IPS-18a (cell line): Measurements from ENCODE around the gene TGDS.

Source experiments
- H3K27ac ChIP-seq: one replicate; pipeline ENCODE4 v1.5.1; 2013; ENCODE audit warnings: low read length
- H3K27me3 ChIP-seq: one replicate; pipeline ENCODE4 v1.6.1; 2013; ENCODE audit warnings: mild to moderate bottlenecking, low read length; ENCODE audit not compliant: control insufficient read depth, insufficient read depth
- H3K36me3 ChIP-seq: one replicate; pipeline ENCODE4 v1.6.1; 2013; ENCODE audit warnings: low read depth, low read length; ENCODE audit not compliant: control insufficient read depth
- H3K4me1 ChIP-seq: one replicate; pipeline ENCODE4 v1.6.1; 2013; ENCODE audit warnings: low read depth, low read length; ENCODE audit not compliant: control insufficient read depth
- H3K4me3 ChIP-seq: one replicate; pipeline ENCODE4 v1.5.1; 2013; ENCODE audit warnings: low read length
- H3K9ac ChIP-seq: one replicate; pipeline ENCODE4 v1.6.1; 2013; ENCODE audit warnings: mild to moderate bottlenecking, low read length, moderate library complexity
- H3K9me3 ChIP-seq: one replicate; pipeline ENCODE4 v1.6.1; 2013; ENCODE audit warnings: low read depth, low read length; ENCODE audit not compliant: control insufficient read depth

The TGDS gene

DNA sequence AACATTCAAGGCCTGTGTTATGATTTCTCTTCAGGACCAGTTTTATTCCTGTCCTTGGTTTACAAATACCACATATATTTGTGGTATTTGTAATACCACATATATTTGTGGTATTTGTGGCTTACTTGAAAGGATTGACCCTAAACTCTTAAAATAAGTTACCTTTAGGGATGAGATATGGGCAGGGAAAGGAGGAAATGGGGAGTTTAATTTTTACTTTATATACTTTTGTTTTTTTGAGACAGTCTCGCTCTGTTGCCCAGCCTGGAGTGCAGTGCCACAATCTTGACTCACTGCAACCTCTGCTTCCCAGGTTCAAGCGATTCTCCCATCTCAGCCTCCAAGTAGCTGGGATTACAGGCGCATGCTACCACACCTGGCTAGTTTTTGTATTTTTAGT is 2.3 kb upstream of the TGDS start:
- Histone ChIP-seq H3K27me3 (peaks cover 16% of the 10 kb centered on the region), H3K27ac (no peak overlapping the region), H3K36me3 (no peaks in the 10 kb centered on the region), H3K9ac (no peak overlapping the region), H3K4me3 (no peak overlapping the region), H3K4me1 (peaks cover 14% of the 10 kb centered on the region), H3K9me3 (peaks cover 2% of the 10 kb centered on the region)

DNA sequence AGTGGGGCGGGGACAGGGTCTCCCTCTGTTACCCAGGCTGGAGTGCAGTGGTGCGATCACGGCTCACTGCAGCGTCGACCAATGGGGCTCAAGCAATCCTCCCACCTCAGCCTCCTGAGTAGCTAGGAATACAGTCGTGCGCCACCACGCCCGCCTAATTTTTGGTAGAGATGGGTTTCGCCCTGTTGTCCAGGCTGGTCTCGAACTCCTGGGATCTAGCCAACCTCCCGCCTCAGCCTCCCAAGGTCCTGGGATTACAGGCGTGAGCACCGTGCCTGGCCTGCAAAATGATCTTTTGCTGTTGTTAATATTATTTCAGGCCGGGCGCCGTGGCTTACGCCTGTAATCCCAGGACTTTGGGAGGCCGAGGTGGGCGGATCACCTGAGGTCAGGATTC is 621 bp upstream of the TGDS start:
- Histone ChIP-seq H3K27ac (no peak overlapping the region), H3K9me3 (peaks cover 2% of the 10 kb centered on the region), H3K27me3 (peaks cover 16% of the 10 kb centered on the region), H3K4me1 (peaks cover 10% of the 10 kb centered on the region), H3K9ac (no peak overlapping the region), H3K36me3 (peaks cover 10% of the 10 kb centered on the region), H3K4me3 (peak overlapping the region; percentile 100)

DNA sequence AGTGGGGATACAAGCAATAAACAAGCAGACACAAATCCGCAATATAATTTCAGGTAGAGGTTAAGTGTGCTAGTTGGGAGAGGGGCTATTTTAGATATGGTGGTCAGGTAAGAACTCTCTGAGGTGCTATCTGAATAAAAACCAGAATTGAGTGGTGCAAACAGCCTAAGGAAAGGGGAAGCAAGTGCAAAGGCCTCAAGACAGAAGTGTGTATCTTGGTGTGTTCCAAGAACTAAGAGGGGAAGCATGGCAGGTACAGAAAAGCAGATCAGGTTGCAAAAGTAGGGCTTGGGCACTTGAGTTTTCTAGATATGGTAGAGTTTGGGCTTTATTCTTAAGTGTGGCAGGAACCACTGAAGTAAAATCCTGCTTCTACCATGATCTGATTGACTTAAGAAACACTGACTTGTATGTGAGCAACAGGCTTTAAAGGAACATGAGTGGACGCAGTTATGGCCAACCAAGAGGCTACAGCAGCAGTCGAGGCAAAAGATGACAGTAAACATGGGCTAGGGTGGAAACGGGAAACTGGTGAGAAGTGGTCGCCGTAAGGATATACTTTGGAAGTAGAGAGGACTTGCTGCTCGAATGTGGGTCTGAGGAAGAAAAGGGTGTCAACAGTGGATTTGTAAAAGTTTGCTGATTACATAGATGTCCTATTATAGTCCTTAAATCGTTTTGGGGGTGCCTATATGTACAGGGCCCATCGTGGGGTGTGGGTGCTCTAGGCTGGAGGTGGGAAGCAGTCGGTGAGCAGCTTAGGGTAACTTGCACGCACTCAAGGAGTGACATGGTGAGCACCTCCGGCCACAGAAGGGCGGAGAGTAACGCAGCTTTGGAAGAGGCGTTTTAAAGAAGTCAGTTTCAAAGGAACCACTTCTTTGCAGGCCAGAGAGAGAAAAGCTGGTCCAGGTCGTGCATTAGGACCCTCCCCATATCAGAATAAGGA is 677 bp downstream of the TGDS start:
- Histone ChIP-seq H3K36me3 (peaks cover 17% of the 10 kb centered on the region), H3K9ac (peak overlapping the region; percentile 91), H3K27ac (peak overlapping the region; percentile 67), H3K27me3 (peaks cover 5% of the 10 kb centered on the region), H3K4me3 (peak overlapping the region; percentile 100), H3K9me3 (no peaks in the 10 kb centered on the region), H3K4me1 (peaks cover 10% of the 10 kb centered on the region)

DNA sequence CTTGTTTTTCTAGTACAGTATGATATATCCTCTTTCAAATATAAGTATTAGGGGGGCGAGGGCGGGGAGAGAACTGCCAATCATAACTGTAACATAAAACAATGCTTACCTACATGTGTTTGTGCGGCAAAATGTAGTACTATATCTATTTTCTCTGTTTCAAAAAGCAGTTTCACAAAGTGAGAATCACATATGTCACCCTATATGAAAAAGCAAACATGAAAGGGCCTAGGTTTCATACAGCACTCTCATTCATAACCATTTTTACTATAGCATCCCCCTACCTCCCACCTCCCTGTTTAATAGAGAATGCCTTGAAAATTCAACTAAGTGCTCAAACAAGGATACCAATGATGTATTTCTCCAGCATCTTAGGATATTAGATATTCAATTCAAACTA is 5.2 kb downstream of the TGDS start:
- Histone ChIP-seq H3K4me3 (no peak overlapping the region), H3K36me3 (peaks cover 22% of the 10 kb centered on the region), H3K9me3 (no peaks in the 10 kb centered on the region), H3K27ac (no peak overlapping the region), H3K4me1 (peaks cover 10% of the 10 kb centered on the region), H3K9ac (no peak overlapping the region), H3K27me3 (no peaks in the 10 kb centered on the region)

DNA sequence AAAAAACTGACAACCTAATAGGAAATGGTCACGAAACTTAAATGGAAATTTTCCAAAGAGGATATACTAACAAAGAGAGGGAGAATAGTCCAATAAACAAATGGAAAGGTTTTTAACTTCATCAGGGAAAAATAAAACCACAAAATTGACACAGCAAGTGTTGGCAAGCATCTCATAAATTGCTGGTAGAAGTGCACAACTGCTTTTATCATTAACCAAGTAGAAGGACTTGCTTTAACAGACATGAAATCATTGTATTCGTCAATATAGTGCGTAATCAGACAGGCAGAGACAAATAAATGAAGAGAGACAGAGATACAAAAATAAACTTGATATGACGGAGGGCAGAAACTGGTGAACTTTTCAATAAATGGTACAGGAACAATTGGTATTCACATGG is 7.4 kb downstream of the TGDS start:
- Histone ChIP-seq H3K9ac (no peak overlapping the region), H3K36me3 (peaks cover 29% of the 10 kb centered on the region), H3K4me1 (no peaks in the 10 kb centered on the region), H3K27ac (no peak overlapping the region), H3K9me3 (no peaks in the 10 kb centered on the region), H3K4me3 (no peak overlapping the region), H3K27me3 (no peaks in the 10 kb centered on the region)

DNA sequence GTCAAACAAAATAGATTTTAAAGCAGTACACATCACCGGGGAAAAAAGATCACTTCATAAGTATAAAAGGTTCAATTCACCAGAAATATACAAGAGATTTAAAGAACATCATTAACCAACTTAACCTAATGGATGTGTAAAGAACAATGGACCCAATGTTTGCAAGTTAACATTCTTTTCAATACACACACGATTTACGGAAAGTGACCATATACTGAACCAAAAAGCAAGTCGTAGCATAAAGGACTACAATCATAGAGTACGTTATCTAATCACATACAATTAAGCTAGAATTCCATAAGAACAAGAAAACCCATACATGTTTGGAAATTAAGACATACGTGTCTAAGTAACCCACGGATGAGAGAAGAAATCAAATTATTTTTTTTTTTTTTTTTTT is 9.6 kb downstream of the TGDS start:
- Histone ChIP-seq H3K9ac (no peak overlapping the region), H3K27me3 (no peaks in the 10 kb centered on the region), H3K27ac (no peak overlapping the region), H3K9me3 (no peaks in the 10 kb centered on the region), H3K4me3 (no peak overlapping the region), H3K4me1 (no peaks in the 10 kb centered on the region), H3K36me3 (peaks cover 33% of the 10 kb centered on the region)

DNA sequence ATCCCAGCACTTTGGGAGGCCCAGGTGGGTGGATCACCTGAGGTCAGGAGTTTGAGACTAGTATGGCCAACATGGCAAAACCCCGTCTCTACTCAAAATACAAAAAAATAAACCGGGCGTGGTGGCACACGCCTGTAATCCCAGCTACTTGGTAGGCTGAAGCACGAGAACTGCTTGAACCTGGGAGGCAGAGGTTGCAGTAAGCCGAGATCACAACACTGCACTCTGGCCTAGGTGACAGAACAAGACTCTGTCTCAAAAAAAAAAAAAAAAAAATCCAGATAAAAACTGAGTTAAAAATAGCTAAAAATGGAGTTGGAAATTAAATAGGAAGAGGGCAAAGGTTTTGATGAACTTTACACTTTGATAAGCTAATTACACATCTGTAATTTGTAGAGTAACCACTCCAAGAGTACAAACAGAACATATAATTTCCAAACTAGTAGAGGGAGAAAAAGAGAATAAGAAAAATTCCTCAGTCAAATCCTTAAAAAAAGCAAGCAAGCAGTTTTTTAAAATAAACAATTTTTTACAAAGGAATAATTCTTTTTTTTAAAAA is 10.3 kb downstream of the TGDS start:
- Histone ChIP-seq H3K4me3 (no peak overlapping the region), H3K9me3 (no peaks in the 10 kb centered on the region), H3K36me3 (peaks cover 29% of the 10 kb centered on the region), H3K27me3 (no peaks in the 10 kb centered on the region), H3K27ac (no peak overlapping the region), H3K9ac (no peak overlapping the region), H3K4me1 (no peaks in the 10 kb centered on the region)

DNA sequence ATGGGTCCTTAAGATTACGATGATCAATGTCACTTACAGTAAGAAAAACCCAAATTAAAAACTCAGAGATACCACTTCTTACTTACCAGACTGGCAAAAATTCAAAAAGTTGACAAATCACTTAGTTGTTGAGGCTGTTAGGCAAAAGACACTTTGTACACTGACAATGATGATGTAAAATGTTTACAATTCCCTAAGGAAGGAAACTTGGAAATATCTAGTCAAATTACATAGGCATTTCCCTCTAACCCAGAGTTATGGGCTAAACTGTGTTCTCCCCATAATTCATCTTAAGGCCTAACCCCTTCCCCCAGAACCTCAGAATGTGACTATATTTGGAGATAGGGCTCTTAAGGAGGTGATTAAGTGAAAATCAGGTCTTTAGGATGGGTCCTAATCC is 12.0 kb downstream of the TGDS start:
- no peak overlapping the region for H3K4me3 ChIP-seq
- H3K4me1 ChIP-seq = no peaks in the 10 kb centered on the region
- H3K27me3 ChIP-seq = no peaks in the 10 kb centered on the region
- H3K9me3 ChIP-seq = no peaks in the 10 kb centered on the region
- H3K9ac ChIP-seq = no peak overlapping the region
- H3K27ac ChIP-seq = no peak overlapping the region
- peaks cover 37% of the 10 kb centered on the region for H3K36me3 ChIP-seq

DNA sequence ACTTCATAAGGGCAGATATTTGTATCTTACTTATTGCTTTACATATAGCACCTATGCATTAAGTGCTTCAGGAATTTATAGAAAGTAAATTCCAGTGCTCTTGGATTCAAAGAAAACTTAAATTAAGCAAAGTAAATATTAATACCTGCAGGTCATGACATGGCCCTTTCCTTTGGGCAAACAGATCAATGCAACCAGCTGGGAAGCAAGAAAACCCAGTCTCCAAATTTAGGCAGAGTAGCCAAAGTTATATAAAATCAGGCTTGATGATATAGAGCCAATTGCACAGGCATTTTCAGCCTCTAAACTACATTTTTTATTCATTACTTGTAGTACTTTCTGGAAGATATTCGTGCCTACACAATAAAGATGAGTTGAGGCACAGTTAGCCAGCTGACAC is 16.9 kb downstream of the TGDS start:
- Histone ChIP-seq H3K36me3 (peaks cover 78% of the 10 kb centered on the region), H3K27ac (no peak overlapping the region)

DNA sequence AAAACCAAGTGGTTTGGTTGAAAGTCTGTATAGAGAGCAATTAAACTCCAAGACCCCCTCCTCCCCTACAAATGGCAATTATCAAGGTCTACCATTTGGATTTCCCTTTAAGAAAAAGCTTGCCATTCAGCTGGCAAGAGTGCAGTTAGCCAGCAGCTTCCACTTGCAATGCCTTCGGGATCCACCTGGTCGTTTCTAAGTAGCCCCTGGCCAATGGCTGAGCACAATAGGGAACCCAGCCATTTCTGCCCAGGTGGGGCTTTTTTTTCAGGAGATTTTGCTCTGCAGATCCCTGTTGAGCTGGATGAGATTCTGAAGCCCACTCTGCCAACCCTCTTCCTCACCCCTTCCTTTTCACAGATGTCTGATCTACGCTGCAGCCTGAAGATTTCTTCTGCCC is 26.3 kb downstream of the TGDS start:
- no peaks in the 10 kb centered on the region for H3K4me1 ChIP-seq
- H3K4me3 ChIP-seq = no peak overlapping the region
- peaks cover 40% of the 10 kb centered on the region for H3K36me3 ChIP-seq
- H3K27me3 ChIP-seq = no peaks in the 10 kb centered on the region
- no peak overlapping the region for H3K9ac ChIP-seq
- H3K9me3 ChIP-seq = no peaks in the 10 kb centered on the region
- H3K27ac ChIP-seq = no peak overlapping the region

More for the DNA sequence above, 16.9 kb downstream of the TGDS start:
- Histone ChIP-seq H3K9me3 (no peaks in the 10 kb centered on the region), H3K27me3 (no peaks in the 10 kb centered on the region), H3K9ac (no peak overlapping the region), H3K4me3 (no peak overlapping the region), H3K4me1 (no peaks in the 10 kb centered on the region)

DNA sequence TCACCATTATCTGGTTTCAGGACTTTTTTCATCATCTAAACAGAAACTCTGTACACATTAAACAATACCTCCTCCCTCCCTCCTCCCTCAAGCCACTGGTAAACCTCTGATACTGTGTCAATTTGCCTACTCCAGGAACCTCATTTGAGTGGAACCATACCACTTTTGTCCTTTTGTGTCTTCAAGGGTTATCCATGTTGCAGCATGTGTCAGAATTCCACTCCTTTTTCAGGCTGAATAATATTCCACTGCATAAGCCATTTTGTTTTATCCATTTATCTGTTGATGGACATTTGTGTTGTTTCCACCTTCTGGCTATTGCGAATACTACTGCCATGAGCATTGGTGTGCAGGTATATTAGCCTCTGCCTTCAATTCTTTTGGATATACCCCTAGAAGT is 27.5 kb downstream of the TGDS start:
- no peaks in the 10 kb centered on the region for H3K27me3 ChIP-seq
- H3K36me3 ChIP-seq = peaks cover 32% of the 10 kb centered on the region
- no peak overlapping the region for H3K27ac ChIP-seq
- no peaks in the 10 kb centered on the region for H3K9me3 ChIP-seq
- no peak overlapping the region for H3K4me3 ChIP-seq
- no peak overlapping the region for H3K9ac ChIP-seq
- no peaks in the 10 kb centered on the region for H3K4me1 ChIP-seq

DNA sequence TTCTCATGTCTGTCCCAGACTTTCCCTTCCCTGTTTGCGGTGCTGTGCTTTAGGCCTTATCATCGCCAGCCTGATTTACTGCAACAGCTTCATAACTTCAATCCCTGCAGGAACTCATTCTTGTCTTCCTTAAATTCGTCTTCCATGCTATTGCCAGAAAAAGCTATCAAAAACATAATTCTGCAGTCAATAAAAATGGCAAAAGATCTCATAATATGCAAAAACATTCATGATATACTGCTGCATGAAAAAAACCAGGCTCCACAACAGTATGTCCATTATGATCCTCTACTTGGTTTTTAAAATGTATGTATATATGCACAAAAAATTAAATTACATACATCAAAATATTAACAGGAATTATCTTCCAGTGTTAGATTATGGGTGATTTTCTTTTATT is 28.4 kb downstream of the TGDS start:
- H3K36me3 ChIP-seq = peaks cover 23% of the 10 kb centered on the region
- no peaks in the 10 kb centered on the region for H3K9me3 ChIP-seq
- H3K27me3 ChIP-seq = no peaks in the 10 kb centered on the region
- H3K9ac ChIP-seq = no peak overlapping the region
- no peaks in the 10 kb centered on the region for H3K4me1 ChIP-seq
- no peak overlapping the region for H3K27ac ChIP-seq
- H3K4me3 ChIP-seq = no peak overlapping the region
